OCI-LY1 (cell line): ENCODE measurements around the gene SYP.

ENCODE experiments used
- H2AFZ ChIP-seq: fragments of 200-600 bp; sonication (generic), shearing (Covaris generic); 2 replicates; pipeline ENCODE4 v1.6.0; 2014; ENCODE audit warnings: antibody characterized with exemption, mild to moderate bottlenecking, low read length
- H3F3A ChIP-seq: fragments of 200-600 bp; sonication (generic), shearing (Covaris generic); 2 replicates; pipeline ENCODE4 v1.6.0; 2014; ENCODE audit warnings: mild to moderate bottlenecking, antibody characterized with exemption, low read length, moderate library complexity; ENCODE audit not compliant: insufficient read depth
- H3K27ac ChIP-seq: fragments of 200-600 bp; sonication (generic); 2 replicates; pipeline ENCODE4 v1.5.1; 2014; ENCODE audit warnings: low read length, mixed run types, mild to moderate bottlenecking, low read depth; ENCODE audit not compliant: poor library complexity, severe bottlenecking
- H3K27me3 ChIP-seq: fragments of 200-600 bp; sonication (generic); 2 replicates; pipeline ENCODE4 v1.6.0; 2014; ENCODE audit warnings: antibody characterized with exemption, mild to moderate bottlenecking, low read length, moderate library complexity; ENCODE audit not compliant: insufficient read depth
- H3K36me3 ChIP-seq: fragments of 200-600 bp; sonication (generic); 2 replicates; pipeline ENCODE4 v1.6.1; 2014; ENCODE audit warnings: mild to moderate bottlenecking, antibody characterized with exemption, low read length, moderate library complexity, mixed read lengths; ENCODE audit not compliant: insufficient read depth
- H3K4me1 ChIP-seq: fragments of 200-600 bp; sonication (generic); 2 replicates; pipeline ENCODE4 v1.5.1; 2014; ENCODE audit warnings: mild to moderate bottlenecking, low read length, moderate library complexity; ENCODE audit not compliant: insufficient read depth, severe bottlenecking
- H3K4me2 ChIP-seq: fragments of 200-600 bp; sonication (generic), shearing (Covaris generic); 2 replicates; pipeline ENCODE4 v1.6.1; 2014; ENCODE audit warnings: low read length
- H3K4me3 ChIP-seq: fragments of 200-600 bp; sonication (generic); 2 replicates; pipeline ENCODE4 v1.5.1; 2014; ENCODE audit warnings: low read length, low read depth, mild to moderate bottlenecking, mixed read lengths; ENCODE audit not compliant: poor library complexity, severe bottlenecking
- H3K79me2 ChIP-seq: fragments of 200-600 bp; shearing (Covaris generic); 2 replicates; pipeline ENCODE4 v1.6.1; 2016; ENCODE audit warnings: mixed run types, low read length, mixed read lengths; ENCODE audit not compliant: insufficient read depth
- H3K9ac ChIP-seq: fragments of 200-600 bp; sonication (generic), shearing (Covaris generic); 2 replicates; pipeline ENCODE4 v1.6.1; 2014; ENCODE audit warnings: mild to moderate bottlenecking, low read length, mixed read lengths
- H3K9me2 ChIP-seq: fragments of 200-600 bp; sonication (generic), shearing (Covaris generic); 2 replicates; pipeline ENCODE4 v1.6.1; 2014; ENCODE audit warnings: low read depth, mild to moderate bottlenecking, low read length, mixed read lengths
- H3K9me3 ChIP-seq: fragments of 200-600 bp; shearing (Covaris generic); 2 replicates; pipeline ENCODE4 v1.6.1; 2014; ENCODE audit warnings: low read length, mixed read lengths
- H4K20me1 ChIP-seq: fragments of 200-600 bp; sonication (generic), shearing (Covaris generic); 2 replicates; pipeline ENCODE4 v1.6.0; 2016; ENCODE audit warnings: mild to moderate bottlenecking, low read length; ENCODE audit not compliant: insufficient read depth
- CTCF ChIP-seq: fragments of 200-600 bp; sonication (generic), shearing (Covaris generic); IDR thresholded peaks from 2 replicates; pipeline ENCODE4 v1.5.1; 2017; ENCODE audit warnings: mild to moderate bottlenecking, antibody characterized with exemption, low read length, moderate library complexity, mixed read lengths
- EZH2 ChIP-seq: fragments of 200-600 bp; sonication (generic), shearing (Covaris generic); IDR thresholded peaks from 2 replicates; pipeline ENCODE4 v1.8.0; 2017; ENCODE audit warnings: borderline replicate concordance, mixed run types, mild to moderate bottlenecking, antibody characterized with exemption, low read length, moderate library complexity, mixed read lengths

SYP gene

DNA sequence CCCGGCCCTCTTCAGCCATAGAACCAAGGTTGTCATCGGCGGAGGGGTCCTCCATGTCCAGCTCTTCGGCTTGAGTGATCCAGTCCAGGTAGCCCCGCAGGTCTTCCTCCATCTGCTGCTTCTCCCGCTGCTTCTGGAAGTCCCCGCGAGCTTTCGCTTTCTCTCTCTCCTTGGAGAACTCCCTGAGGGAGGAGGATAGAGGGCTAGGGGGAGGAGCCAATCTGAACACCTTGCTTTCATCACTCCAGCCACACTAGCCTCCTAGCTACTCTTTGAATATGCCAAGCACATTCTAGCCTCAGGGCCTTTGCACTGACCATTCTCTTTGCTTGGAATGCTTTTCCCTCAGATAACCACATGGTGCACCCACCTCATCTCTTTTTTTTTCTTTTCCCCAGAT, 27.0 kb upstream of the SYP start:
- H2AFZ ChIP-seq: no peak overlapping the region
- no peaks in the 10 kb centered on the region for H4K20me1 ChIP-seq
- peaks cover 15% of the 10 kb centered on the region for H3K4me1 ChIP-seq
- no peaks in the 10 kb centered on the region for H3K27me3 ChIP-seq
- H3K9me3 ChIP-seq: no peaks in the 10 kb centered on the region
- H3K4me2 ChIP-seq: no peak overlapping the region
- no peaks in the 10 kb centered on the region for H3F3A ChIP-seq
- H3K79me2 ChIP-seq: no peaks in the 10 kb centered on the region
- H3K9me2 ChIP-seq: no peaks in the 10 kb centered on the region
- no peak overlapping the region for H3K4me3 ChIP-seq
- H3K27ac ChIP-seq: no peak overlapping the region
- H3K36me3 ChIP-seq: no peaks in the 10 kb centered on the region
- TF ChIP-seq CTCF: no peak
- TF ChIP-seq EZH2: no peak
- H3K9ac ChIP-seq: no peak overlapping the region

DNA sequence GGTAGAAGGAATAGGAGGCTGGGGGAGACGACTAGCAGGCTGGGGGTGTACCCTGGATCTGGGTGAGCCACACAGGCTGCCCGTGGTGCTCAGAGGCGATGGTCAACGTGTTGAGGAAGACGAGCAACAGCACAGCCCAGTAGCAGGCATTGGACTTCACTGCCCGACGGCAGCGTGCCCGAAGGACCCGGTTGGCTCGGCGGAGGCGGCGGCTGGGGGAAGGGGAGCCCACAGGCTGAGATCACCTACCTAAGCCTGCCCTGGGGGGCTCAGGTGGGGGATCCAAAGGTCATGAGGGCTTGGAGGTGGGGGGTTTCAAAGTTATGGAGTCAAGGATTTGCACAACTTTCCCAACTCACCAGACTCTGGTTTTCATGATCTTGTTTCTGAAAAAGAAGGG, 25.9 kb upstream of the SYP start:
- Histone ChIP-seq H3K27me3 (no peaks in the 10 kb centered on the region), H3K36me3 (no peaks in the 10 kb centered on the region), H3K9me3 (no peaks in the 10 kb centered on the region), H3K9ac (no peak overlapping the region), H3K9me2 (no peaks in the 10 kb centered on the region), H3K27ac (no peak overlapping the region), H2AFZ (no peak overlapping the region), H3K4me2 (no peak overlapping the region), H4K20me1 (no peaks in the 10 kb centered on the region), H3K4me3 (no peak overlapping the region), H3K4me1 (peaks cover 10% of the 10 kb centered on the region), H3K79me2 (no peaks in the 10 kb centered on the region), H3F3A (no peaks in the 10 kb centered on the region)
- TF ChIP-seq CTCF (no peak), EZH2 (no peak)

DNA sequence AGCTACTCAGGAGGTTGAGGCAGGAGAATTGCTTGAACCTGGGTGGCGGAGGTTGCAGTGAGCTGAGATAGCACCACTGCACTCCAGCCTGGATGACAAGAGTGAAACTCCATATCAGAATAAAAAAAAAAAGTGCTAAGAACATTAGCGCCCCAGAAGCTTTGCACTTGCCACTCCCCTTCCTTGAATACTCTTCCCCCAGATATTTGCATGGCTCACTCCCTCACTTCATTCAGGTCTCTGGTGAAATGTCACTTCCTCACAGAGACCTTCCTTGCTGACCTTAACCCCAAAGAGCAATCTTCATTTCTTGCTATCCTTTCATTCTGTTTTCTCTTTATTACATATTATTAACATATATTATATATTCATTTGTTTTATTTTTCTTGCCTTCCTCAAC, 21.9 kb upstream of the SYP start:
- H3F3A ChIP-seq: no peaks in the 10 kb centered on the region
- H3K9me3 ChIP-seq: no peaks in the 10 kb centered on the region
- H3K4me3 ChIP-seq: no peak overlapping the region
- H3K9ac ChIP-seq: no peak overlapping the region
- TF ChIP-seq EZH2 (no peak), CTCF (no peak)
- no peak overlapping the region for H3K27ac ChIP-seq
- no peaks in the 10 kb centered on the region for H3K9me2 ChIP-seq
- H3K79me2 ChIP-seq: no peaks in the 10 kb centered on the region
- H3K4me2 ChIP-seq: no peak overlapping the region
- no peaks in the 10 kb centered on the region for H4K20me1 ChIP-seq
- H2AFZ ChIP-seq: no peak overlapping the region
- H3K4me1 ChIP-seq: no peaks in the 10 kb centered on the region
- no peaks in the 10 kb centered on the region for H3K36me3 ChIP-seq
- H3K27me3 ChIP-seq: no peaks in the 10 kb centered on the region
